Suprapubic skin (tissue), 3 donors: ENCODE data around the gene TOM1L2.

ENCODE experiments used
- CTCF ChIP-seq, 2 donors: fragments of 200-600 bp in 1 of 2; fragments of 450-650 bp in 1 of 2; sonication (generic) in 1 of 2; IDR thresholded peaks; one replicate each; pipeline ENCODE4 v1.5.1; 2016 to 2019; ENCODE audit warnings: antibody characterized with exemption in 2 of 2, mild to moderate bottlenecking in 1 of 2, moderate library complexity in 1 of 2
- POLR2AphosphoS5 ChIP-seq, 3 donors: sonication (generic); formaldehyde crosslinking; IDR thresholded peaks; one replicate each; pipeline ENCODE4 v1.6.1; 2017; ENCODE audit warnings: antibody characterized with exemption in 3 of 3

- TF ChIP-seq CTCF (IDR thresholded peaks at IDR 0.05) (no peak), POLR2AphosphoS5 (IDR thresholded peaks at IDR 0.05) (no peak)
Measured at GRCh38 chr17:17988427-17988945, 16.3 kb upstream of the TOM1L2 start.
